Measurements from ENCODE around the gene LNX2. TPM values are rescaled to one million over a fixed set of nuclear protein-coding genes. Genes with fewer than 3 reads are reported as not detected.
"Not testable (repeated sequence)": the region's sequence is repeated elsewhere in the genome, so short reads cannot be mapped to it uniquely, and the experiment has no call there.

Gene LNX2
- polyA plus RNA-seq, 1 donor: 4.8 TPM

- DNase-seq: no peak
Observed at GRCh38 chr13:27636589-27637288, 16.4 kb upstream of the LNX2 start.

GRCh38 chr13:27635266-27635665 is 14.9 kb upstream of the LNX2 start:
- DNase-seq: no peak

- DNase-seq: no peak
Observed at GRCh38 chr13:27634791-27635190, 14.5 kb upstream of the LNX2 start.

GRCh38 chr13:27634231-27634630 is 13.9 kb upstream of the LNX2 start:
- DNase-seq: no peak

- DNase-seq: no peak
Observed at GRCh38 chr13:27632648-27633047, 12.3 kb upstream of the LNX2 start.

- no peak for DNase-seq
Observed at GRCh38 chr13:27632214-27632613, 11.9 kb upstream of the LNX2 start.

- no peak for DNase-seq
Observed at GRCh38 chr13:27631665-27632064, 11.3 kb upstream of the LNX2 start.

- DNase-seq: no peak
Observed at GRCh38 chr13:27631156-27631555, 10.8 kb upstream of the LNX2 start.

- DNase-seq: not testable (repeated sequence)
Observed at GRCh38 chr13:27628766-27629165, 8.4 kb upstream of the LNX2 start.

GRCh38 chr13:27628081-27628480 is 7.8 kb upstream of the LNX2 start:
- DNase-seq: no peak

- DNase-seq: no peak
Observed at GRCh38 chr13:27627380-27627779, 7.1 kb upstream of the LNX2 start.

- no peak for DNase-seq
Observed at GRCh38 chr13:27625839-27626238, 5.5 kb upstream of the LNX2 start.

GRCh38 chr13:27624071-27624470 is 3.7 kb upstream of the LNX2 start:
- no peak for DNase-seq

GRCh38 chr13:27622881-27623280 is 2.6 kb upstream of the LNX2 start:
- DNase-seq: no peak

- no peak for DNase-seq
Observed at GRCh38 chr13:27622102-27622820, 1.9 kb upstream of the LNX2 start.

GRCh38 chr13:27621366-27622101 is 1.2 kb upstream of the LNX2 start, which contains the start of gene POLR1D:
POLR1D (plus strand) TSS chr13:27621892; CDS start chr13:27621984, 92 bp downstream.
- DNase-seq: peak; percentile 84

GRCh38 chr13:27621116-27621365 is 712 bp upstream of the LNX2 start:
- DNase-seq: peak; percentile 24

GRCh38 chr13:27619728-27620376 is 477 bp downstream of the LNX2 start:
- DNase-seq: peak; percentile 7

- DNase-seq: no peak
Observed at GRCh38 chr13:27619093-27619727, 1.1 kb downstream of the LNX2 start.

- no peak for DNase-seq
Observed at GRCh38 chr13:27617881-27618321, 2.4 kb downstream of the LNX2 start.

GRCh38 chr13:27613628-27614027 is 6.7 kb downstream of the LNX2 start:
- no peak for DNase-seq

GRCh38 chr13:27607125-27607524 is 13.2 kb downstream of the LNX2 start:
- no peak for DNase-seq
